ENCODE measurements around the gene DLX2. TPM values are rescaled to one million over a fixed set of nuclear protein-coding genes. Genes with fewer than 3 reads are reported as not detected.
"Not testable (repeated sequence)": the region's sequence is repeated elsewhere in the genome, so short reads cannot be mapped to it uniquely, and the experiment has no call there.

DLX2 gene
- total RNA-seq, 1 donor from 2014 or later = not detected

DNA sequence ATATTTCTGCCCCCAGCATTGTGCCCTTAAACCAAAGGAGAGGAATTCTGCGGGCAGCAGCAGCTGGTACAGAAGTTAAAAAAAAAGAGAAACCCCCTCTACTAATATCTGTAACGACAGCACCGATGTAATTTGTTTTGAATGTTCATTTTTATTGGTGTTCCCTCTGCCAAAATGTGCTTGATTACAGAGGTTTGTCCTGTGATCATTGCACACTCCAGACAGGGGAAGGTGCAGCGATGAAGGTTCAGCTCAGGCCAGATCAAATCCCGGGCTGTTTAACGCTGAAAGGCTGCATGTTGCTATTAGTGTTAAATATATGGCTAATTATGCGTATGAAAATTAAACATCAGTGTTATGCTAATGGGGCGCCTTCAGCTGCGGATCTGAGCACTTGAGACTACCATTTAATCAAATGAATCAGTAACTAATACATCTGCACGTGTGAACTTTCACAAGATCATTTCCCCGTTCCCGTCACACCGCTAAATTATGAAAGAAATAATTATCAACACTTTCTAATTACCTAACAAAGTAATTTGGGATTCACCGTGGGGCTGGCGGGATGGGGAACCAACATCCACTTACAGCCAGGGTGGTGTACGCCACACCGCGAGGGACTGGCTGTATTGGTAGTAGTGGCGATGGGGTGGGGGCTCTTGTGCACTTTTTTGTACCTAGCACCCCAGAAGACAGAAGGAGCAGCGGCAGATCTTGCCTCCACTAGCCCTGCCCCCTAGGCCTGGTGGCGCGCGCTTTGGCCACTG, 18.9 kb downstream of the DLX2 start:
- no peak for DNase-seq (ENCODE audit: low read depth, low spot score)

- no peak for DNase-seq (ENCODE audit: low read depth, low spot score)
These were observed 19.6 kb downstream of the DLX2 start for GRCh38 chr2:172082944-172083627.

GRCh38 chr2:172082105-172082943, 20.4 kb downstream of the DLX2 start:
- no peak for DNase-seq (ENCODE audit: low read depth, low spot score)

GRCh38 chr2:172081221-172082022, 21.3 kb downstream of the DLX2 start:
- DNase-seq (ENCODE audit: low read depth, low spot score) = no peak

DNA sequence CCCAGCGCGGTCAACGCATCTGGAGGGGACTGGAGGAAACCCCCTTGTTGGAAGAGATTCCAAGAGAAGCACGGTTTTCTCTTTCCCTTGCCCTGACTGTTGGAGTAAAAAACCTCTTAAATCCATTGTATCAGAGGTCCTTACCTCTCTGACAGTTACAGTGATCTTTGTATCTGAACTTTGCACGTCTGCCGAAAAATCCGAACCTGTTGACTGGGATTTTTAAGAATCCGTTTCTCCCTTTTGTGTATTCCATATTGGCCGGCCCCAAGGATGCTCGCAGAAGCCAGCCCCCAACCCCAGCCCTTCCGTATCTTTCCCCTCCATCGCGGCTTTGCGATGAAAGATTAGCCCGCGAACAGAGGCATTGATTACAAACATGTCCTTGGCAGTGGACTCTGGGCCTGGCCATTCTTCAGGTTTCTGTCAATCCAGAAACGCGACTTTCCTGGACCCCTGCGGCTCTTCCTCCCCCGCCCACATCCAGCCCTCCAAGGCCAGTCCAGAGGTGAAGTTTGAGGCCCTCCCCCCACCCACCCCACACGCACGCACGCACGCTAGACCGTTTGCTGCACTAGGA, 22.0 kb downstream of the DLX2 start:
- no peak for DNase-seq (ENCODE audit: low read depth, low spot score)

DNA sequence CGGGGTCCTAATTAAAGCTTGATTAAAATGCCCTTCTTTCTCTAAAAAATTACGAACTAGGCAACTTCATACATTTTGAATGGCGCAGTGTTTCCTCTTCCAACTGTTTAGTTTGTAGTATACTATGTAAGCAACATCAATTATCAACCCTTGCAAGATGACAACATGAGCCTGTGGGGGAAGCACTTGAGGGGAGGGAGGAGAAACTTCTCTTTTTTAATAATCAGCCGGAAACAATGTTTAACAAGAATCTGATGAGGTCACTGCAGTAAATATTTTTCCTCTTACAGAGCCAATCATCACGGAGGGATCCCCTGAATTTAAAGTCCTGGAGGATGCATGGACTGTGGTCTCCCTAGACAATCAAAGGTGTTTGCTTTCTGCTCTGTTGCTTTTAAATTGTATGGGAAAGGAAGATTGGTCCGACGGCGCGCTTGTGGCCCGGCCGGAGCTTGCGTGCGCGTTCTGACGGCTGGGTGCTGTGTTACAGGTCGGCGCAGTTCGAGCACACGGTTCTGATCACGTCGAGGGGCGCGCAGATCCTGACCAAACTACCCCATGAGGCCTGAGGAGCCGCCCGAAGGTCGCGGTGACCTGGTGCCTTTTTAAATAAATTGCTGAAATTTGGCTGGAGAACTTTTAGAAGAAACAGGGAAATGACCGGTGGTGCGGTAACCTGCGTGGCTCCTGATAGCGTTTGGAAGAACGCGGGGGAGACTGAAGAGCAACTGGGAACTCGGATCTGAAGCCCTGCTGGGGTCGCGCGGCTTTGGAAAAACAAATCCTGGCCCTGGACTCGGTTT, 22.7 kb downstream of the DLX2 start:
- DNase-seq (ENCODE audit: low read depth, low spot score) = no peak

DNA sequence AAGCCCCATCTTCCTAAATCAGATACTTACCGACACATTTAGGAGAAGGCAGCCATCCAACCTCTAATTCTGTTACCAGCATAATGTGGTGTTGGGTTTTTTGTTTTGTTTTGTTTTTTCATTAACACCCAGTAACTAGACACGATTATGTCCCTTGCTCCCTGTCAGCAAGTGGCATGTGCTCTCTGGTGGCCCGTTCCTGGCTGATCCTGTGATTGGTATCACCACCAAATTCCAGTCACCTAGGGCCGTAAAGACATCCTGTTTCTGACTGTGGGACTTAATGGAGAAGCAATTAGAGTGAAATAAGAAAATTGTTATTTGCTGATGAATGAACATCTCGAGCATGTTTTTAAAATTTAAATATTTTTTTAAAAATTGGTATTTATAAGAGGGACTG, 23.3 kb downstream of the DLX2 start:
- DNase-seq (ENCODE audit: low read depth, low spot score) = no peak

- no peak for DNase-seq (ENCODE audit: low read depth, low spot score)
These were observed 28.4 kb downstream of the DLX2 start for GRCh38 chr2:172074254-172074653.

- no peak for DNase-seq (ENCODE audit: low read depth, low spot score)
These were observed 29.2 kb downstream of the DLX2 start for GRCh38 chr2:172073518-172073917.

- no peak for DNase-seq (ENCODE audit: low read depth, low spot score)
These were observed 30.0 kb downstream of the DLX2 start for GRCh38 chr2:172072706-172073105.

GRCh38 chr2:172072303-172072702, 30.4 kb downstream of the DLX2 start:
- DNase-seq (ENCODE audit: low read depth, low spot score) = no peak

DNA sequence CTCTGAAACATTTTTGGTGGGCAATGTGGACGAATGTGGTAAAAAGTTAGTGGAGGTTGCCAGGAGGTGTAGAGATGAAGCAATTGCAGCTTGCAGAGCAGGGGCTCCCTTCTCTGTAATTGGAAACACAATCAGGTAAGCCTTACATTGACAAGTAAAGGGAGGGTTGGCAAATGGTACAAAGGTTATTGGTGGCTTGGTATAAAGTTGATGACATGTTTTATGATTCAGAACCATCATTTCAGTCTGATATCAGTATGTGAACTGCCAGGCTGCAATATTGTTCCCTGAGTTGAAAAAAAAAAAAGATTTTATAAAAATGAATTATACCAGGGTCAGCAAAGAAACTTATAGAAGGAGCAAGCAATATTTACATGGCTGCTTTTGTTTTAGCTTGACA, 31.8 kb downstream of the DLX2 start:
- no peak for DNase-seq (ENCODE audit: low read depth, low spot score)

GRCh38 chr2:172067905-172068304, 34.8 kb downstream of the DLX2 start:
- DNase-seq (ENCODE audit: low read depth, low spot score) = not testable (repeated sequence)

DNA sequence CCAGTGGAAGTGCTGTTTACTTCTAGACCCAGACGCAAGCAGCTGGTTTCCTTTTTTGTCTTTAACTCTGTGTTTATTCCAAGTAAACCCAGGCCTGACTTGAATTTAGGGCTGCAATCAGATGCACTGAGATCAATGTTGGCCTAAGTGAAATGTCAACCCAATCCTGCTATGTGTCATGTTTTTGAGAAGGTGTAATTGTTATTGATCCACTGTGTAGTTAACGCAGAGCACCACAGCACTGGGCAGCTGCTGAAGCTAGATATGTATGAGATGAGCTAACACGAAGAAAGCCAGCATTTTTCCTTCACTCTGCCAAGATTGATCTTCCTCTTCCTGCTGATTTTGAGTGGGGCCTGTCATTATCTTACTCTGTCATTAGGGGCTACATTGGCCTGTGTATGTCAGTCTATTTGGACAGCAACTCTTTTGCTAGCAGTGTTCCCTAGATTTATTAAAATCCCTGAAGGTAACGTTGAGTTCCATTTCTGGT, 36.3 kb downstream of the DLX2 start:
- no peak for DNase-seq (ENCODE audit: low read depth, low spot score)

- DNase-seq (ENCODE audit: low read depth, low spot score) = no peak
These were observed 37.6 kb downstream of the DLX2 start for GRCh38 chr2:172065111-172065510.

DNA sequence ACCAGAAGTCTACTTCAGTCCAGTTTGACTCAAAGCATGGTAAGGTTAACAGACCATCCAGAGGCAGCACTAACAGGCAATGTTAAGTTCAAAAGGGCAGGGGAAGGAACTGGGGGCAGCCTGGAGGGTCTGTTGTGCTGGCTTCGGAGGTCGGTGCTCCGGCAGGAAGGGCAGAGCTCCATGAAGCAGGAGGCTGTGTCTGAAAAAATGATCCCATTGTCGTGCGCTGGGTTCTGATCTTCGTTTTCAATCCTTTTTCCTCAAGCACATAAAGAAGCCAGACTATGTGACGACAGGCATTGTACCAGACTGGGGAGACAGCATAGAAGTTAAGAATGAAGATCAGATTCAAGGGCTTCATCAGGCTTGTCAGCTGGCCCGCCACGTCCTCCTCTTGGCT, 39.3 kb downstream of the DLX2 start:
- DNase-seq (ENCODE audit: low read depth, low spot score) = no peak

DNA sequence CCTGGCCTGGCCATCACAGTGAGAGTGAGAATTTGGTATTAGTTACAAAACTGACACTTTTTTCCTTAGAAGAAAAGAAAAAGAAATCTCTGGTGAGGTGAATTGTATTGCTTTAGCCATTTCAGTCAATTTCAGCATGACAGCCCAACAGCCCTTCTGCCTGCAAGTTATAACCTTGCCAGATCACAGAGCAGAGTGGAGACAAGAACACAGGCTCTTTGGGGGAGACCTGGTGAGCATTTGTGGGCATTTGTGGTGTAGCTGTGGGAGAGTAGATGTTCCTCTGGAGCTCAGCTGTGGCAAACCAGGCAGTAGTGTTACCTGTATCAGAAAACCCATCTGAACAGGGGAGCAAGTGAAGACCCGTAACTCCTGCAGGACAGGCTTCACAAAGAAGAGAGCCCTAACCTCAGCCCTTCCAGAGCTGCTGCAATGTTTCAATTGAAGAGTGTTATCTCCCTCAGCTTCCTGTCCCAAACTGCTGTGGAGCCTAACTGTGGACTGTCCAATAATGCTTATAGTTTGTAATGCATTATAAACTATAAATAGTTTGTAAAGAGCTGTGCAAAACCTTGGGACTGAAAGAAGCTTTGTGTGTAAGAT, 40.2 kb downstream of the DLX2 start:
- no peak for DNase-seq (ENCODE audit: low read depth, low spot score)

- DNase-seq (ENCODE audit: low read depth, low spot score) = not testable (repeated sequence)
These were observed 42.6 kb downstream of the DLX2 start for GRCh38 chr2:172060118-172060517.

DNA sequence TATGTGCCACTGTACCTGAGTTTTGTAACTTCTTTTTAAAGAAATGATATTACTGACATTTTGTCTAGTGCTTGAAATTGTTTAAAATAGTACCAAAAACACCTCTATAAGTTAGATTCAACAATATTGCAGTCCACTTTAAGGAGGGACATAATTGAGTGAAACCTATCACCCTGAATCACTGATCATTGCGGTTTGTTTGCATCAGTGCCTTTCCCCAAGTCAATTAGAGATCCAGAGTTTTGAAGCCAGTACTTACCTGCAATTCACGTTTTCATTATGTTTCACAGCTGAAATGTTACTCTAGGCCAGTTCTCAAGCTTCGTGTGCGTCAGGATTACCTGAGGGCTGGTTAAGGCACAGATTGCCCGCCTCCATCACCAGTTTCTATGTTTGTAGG, 44.0 kb downstream of the DLX2 start:
- DNase-seq (ENCODE audit: low read depth, low spot score) = no peak

- no peak for DNase-seq (ENCODE audit: low read depth, low spot score)
These were observed 46.4 kb downstream of the DLX2 start for GRCh38 chr2:172056293-172056692.

Measured in pulmonary artery endothelial cell (primary cell).